ENCODE measurements around the gene CCDC120.

CCDC120 gene

GRCh38 chrX:49058794-49059193 lies at the start of gene CCDC120:
TSS of gene CCDC120 (plus strand) at chrX:49058999. CDS start at chrX:49062042, 3,043 bp downstream.
- no peak for TF ChIP-seq CTCF (conservative IDR thresholded peaks at IDR 0.05; ENCODE audit: low read depth)
- DNase-seq (ENCODE audit: low spot score) = no peak
- peak within 1 kb of the TSS; percentile 83 for H3K27ac ChIP-seq
- ChIA-PET CTCF (interaction anchor here (0.7 kb wide), 1 partner anchor 15 kb away, joined by 5 read pairs; no protein-coding TSS in a partner anchor), POLR2A (ENCODE audit: low non-redundant PET) (interaction anchor here (0.6 kb wide), 1 partner anchor 370 kb away, joined by 3 read pairs; no protein-coding TSS in a partner anchor)

GRCh38 chrX:49019050-49019449 lies 39.7 kb upstream of the CCDC120 start:
- no peak for TF ChIP-seq CTCF (conservative IDR thresholded peaks at IDR 0.05; ENCODE audit: low read depth)
- CTCF ChIA-PET = no interaction called here
- DNase-seq (ENCODE audit: low spot score) = no peak
- POLR2A ChIA-PET (ENCODE audit: low non-redundant PET) = no interaction called here
- no peak overlapping the region for H3K27ac ChIP-seq

- ChIA-PET POLR2A (ENCODE audit: low non-redundant PET) (no interaction called here), CTCF (no interaction called here)
- no peak for TF ChIP-seq CTCF (conservative IDR thresholded peaks at IDR 0.05; ENCODE audit: low read depth)
- H3K27ac ChIP-seq = no peak overlapping the region
- DNase-seq (ENCODE audit: low spot score) = no peak
Observed at GRCh38 chrX:49019599-49020249, 39.1 kb upstream of the CCDC120 start.

GRCh38 chrX:49029876-49030275 lies 28.9 kb upstream of the CCDC120 start:
- no peak for TF ChIP-seq CTCF (conservative IDR thresholded peaks at IDR 0.05; ENCODE audit: low read depth)
- peak; percentile 79 for DNase-seq (ENCODE audit: low spot score)
- peak overlapping the region; percentile 21 for H3K27ac ChIP-seq
- ChIA-PET CTCF (no interaction called here), POLR2A (ENCODE audit: low non-redundant PET) (no interaction called here)

- DNase-seq (ENCODE audit: low spot score) = no peak
- POLR2A ChIA-PET (ENCODE audit: low non-redundant PET) = no interaction called here
- no peak overlapping the region; the same call in 1 of the 2 replicates for H3K27ac ChIP-seq
- no peak for TF ChIP-seq CTCF (conservative IDR thresholded peaks at IDR 0.05; ENCODE audit: low read depth)
- CTCF ChIA-PET = no interaction called here
Observed at GRCh38 chrX:49030283-49030682, 28.5 kb upstream of the CCDC120 start.

GRCh38 chrX:49037883-49038475 lies 20.8 kb upstream of the CCDC120 start:
- ChIA-PET POLR2A (ENCODE audit: low non-redundant PET) (no interaction called here), CTCF (no interaction called here)
- DNase-seq (ENCODE audit: low spot score) = no peak
- TF ChIP-seq CTCF (conservative IDR thresholded peaks at IDR 0.05; ENCODE audit: low read depth) = no peak
- peak overlapping the region; percentile 91 for H3K27ac ChIP-seq
